Omental fat pad (tissue), 4 donors: ENCODE measurements around the gene IL4R. TPM values are rescaled to one million over a fixed set of nuclear protein-coding genes. Genes with fewer than 3 reads are reported as not detected.
A peak's percentile ranks its signal among the peaks of the same experiment; 100 is the strongest.

ENCODE experiments used
- ATAC-seq: fragments of 150-250 bp; one replicate; pipeline ENCODE4 v1.9.1; 2016; ENCODE audit warnings: mild to moderate bottlenecking, moderate library complexity; ENCODE audit not compliant: low FRiP score
- DNase-seq: peaks from one replicate; pipeline ENCODE4 v3.0.0-alpha.2; 2019; ENCODE audit warnings: low spot score
- CTCF ChIP-seq, 3 donors: fragments of 450-650 bp; IDR thresholded peaks; one replicate each; pipeline ENCODE4 v1.5.1; 2016 to 2017; ENCODE audit warnings: antibody characterized with exemption in 3 of 3, mild to moderate bottlenecking in 3 of 3, moderate library complexity in 2 of 3
- total RNA-seq, 4 donors: library from RNA; depleted of rRNA; stranded (reverse); fragments of >200 nt; gene quantifications; one replicate each; pipeline ENCODE4 v1.1.0, GENCODE V29; 2016

IL4R gene
- total RNA-seq, 4 donors from 2014 or later = 36.9 to 162 (median 47.3) TPM

DNA sequence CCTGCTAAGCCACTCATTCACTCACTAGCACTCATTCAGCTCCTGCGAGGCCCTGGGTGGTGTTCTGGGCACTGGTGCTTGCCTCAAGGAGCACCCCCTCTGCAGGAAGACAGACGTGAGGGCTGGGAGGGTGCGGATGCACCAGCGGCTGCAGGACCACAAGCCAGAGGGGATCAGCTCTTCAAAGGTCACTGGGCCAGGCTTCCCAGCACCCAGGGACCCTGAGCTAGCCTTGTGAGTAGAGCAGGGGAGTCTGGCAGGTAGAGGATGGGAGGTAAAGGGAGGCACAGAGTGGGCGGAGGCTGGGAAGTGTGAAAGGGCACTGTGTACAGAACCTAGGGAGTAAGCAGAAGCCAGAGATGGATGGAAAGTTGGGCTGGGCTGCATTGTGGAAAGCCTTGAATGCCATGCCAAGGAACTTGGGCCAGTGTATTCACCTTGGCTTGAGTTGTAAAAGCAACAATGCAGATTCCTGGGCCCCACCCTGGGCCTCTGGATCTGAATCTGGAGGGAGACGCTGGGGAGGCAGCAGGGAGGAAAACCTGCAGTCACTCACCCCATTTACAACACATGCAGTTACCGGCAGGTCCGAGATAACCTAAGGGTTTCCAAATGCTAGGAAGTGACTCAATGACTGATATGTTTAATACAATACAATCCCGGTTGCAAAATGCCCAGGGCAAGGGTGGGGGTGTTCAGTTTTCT lies 1.7 kb downstream of the IL4R start:
- ATAC-seq = peak; percentile 56
- TF ChIP-seq CTCF (IDR thresholded peaks at IDR 0.05) = no peak
- peak; percentile 71 for DNase-seq

DNA sequence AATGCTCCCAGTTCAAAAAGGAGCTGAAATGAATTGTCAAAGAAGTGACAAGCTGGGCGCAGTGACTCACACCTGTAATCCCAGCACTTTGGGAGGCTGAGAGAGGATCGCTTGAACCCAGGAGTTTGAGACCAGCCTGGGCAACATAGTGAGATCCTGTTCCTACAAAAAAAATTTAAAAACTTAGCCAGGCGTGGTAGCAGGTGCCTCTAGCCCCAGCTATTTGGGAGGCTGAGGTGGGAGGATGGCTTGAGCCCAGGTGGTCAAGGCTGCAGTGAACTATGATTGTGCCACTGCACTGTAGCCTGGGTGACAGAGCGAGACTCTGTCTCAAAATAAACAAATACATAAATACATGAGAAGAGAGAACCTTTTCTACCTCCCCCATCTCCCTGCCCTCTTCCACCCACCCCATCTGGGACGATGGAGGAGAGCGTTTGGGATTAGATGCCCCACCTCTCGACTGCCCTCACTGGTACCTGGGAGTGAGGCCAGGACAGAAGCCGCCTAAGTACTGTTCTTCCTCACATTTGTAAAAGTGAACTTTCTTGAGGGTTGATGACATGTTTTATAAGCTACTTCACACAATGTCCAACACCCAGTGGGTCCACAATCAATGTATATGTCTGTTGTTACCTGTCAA lies 2.4 kb downstream of the IL4R start:
- TF ChIP-seq CTCF (IDR thresholded peaks at IDR 0.05) = no peak
- ATAC-seq (no peak), DNase-seq (no peak)

DNA sequence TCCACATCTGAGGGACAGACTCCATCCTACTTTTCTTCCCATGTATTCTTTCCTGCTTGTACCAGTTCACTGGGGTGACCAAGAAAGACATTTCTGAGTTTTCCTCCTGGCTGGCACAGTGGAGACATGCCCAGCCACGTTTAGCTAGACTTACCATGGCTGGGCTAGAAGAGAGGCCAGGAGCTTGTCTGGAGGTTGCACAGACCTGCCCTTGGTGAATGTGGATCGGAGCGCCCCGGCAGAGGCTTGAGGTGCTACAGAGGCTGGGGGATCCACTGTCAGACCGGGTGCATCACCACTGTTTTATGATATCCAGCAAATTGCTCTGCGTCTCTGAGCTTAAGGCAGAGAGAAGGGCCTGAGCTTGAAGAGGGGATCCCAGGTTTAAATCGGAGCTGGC lies 3.5 kb downstream of the IL4R start:
- DNase-seq (no peak), ATAC-seq (no peak)
- TF ChIP-seq CTCF (IDR thresholded peaks at IDR 0.05) = no peak

DNA sequence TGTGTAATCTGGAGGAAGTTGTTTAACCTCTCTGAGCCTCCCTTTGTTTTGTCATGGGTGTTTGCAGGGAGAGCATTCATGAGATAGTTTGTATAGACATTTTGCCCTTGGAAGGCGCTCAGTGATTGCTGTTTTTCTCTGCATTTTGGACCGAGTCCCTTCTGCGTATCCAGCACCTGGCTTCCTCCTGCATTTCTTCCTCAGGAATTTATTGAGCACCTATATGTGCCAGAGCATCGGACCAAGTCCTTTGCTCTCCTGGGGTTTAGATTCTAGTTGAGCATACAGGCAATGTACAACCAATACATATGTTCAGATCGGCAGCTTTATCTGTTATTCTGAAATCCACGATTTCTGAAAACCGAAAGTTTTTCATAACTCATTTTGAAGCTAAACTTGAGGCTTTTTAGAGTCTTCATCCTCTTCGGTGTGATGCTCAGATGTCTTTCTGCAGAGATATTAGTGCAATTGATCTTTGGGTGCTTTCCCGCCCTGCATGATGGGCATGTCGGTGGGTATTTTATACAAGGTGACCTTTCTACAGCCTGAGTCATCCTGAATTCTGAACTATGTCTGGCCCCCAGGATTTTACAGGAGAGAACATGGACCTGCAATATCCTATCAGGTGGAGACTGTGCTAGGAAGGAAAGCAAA lies 4.1 kb downstream of the IL4R start:
- no peak for DNase-seq
- TF ChIP-seq CTCF (IDR thresholded peaks at IDR 0.05) = no peak
- ATAC-seq = no peak

DNA sequence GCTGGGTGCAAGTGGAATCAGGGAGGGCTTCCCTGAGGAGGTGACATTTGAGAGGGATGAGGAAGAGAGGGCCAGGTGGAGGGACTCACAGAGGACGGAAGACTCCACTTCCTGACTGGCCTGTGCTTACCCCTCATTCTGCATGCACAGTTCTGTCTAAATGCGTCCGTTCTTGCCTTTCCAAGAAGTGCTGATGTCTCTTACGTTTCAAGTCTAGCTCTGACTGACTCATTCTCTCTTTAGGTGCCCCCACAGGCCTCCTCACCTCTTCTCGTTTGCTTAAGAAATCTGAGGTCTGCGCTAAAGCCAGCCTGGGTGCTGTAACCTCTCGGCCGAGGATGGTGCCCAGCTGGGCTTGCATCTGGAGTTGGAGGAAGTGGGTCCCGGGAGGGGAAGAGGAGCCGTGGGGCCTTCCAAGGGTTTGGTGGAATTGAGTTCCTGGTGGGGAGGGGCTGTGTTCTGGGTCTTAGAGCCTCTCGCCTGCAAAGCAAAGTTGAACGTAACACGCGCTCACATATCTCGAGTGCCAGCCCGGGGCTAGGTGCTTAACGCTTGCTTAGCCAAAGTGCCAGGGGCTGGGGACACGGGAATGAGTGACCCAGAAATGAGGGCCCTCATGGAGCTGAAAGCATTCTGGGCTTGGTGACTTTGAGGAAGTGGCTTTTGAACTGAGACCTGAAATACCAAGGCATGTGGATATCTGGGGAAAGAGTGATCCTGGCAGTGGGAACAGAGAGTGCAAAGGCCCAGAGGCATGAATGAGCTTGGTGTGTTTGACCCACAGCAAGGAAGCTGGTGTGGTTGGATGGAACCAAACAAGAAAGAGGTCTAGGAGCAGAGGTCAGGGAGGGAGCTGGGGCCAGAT lies 4.8 kb downstream of the IL4R start:
- no peak for TF ChIP-seq CTCF (IDR thresholded peaks at IDR 0.05)
- DNase-seq = no peak
- ATAC-seq = no peak

DNA sequence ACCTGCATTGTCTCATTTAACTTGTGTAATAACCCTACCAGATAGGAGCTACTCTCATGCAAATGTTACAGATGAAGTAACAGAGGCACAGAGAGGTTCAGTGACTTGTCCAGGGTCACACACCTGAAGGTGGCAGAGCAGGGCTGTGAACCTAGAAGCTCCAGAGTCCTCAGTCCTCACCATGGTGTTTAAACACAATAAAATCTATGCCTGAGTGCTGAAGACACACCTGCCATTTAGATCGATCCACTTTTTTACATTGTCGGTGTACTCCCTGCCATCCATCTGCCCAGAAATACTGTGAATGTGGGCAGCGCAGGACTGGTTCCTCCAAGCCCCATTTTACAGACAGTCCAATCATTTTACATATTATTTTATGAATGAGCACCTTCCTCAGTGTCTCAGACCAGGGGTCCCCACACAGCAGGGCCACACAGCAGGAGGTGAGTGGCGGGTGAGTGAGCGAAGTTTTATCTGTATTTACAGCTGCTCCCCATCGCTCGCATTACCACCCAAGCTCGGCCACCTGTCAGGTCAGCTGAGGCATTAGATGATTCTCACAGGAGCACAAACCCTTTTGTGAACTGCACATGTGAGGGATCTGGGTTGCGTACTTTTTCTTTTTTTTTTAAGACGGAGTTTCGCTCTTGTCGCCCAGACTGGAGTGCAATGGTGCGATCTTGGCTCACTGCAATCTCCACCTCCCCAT lies 5.6 kb downstream of the IL4R start:
- no peak for DNase-seq
- TF ChIP-seq CTCF (IDR thresholded peaks at IDR 0.05) = no peak
- no peak for ATAC-seq
